Measurements from ENCODE around the gene DMD. TPM values are rescaled to one million over a fixed set of nuclear protein-coding genes. Genes with fewer than 3 reads are reported as not detected.

The DMD gene
- total RNA-seq, 1 experiment from 2014 or later: 25.3 TPM

DNA sequence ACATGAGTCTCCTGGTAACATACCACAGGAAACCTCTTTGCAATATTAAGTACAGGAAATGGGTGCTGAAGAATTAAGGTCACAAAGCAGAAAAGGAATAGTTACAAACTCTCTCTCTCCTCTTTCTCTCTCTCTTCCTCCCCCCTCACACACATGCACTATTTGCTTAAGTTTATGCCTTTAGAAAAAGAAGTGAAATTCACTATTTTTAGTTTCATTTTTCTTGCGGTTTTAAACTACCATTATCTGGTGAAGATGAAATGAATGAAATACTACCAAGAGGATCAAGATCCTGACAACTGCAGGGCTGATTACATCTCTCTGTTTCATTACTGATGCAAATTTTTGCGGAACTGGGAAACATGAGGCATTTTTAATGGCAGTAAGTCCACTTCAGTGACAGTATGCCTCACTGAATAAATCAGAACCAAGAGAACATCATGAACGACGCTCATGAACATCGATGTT lies 2075.2 kb downstream of the DMD start:
- no peaks in the 10 kb centered on the region for H3K9me2 ChIP-seq (ENCODE audit: insufficient read depth)
- H3K36me3 ChIP-seq (ENCODE audit: low read depth): no peaks in the 10 kb centered on the region
- ChIA-PET POLR2A (ENCODE audit: unreplicated experiment) (no interaction called here), CTCF (no interaction called here)
- H3K79me2 ChIP-seq (ENCODE audit: low read depth): no peaks in the 10 kb centered on the region
- H3K27ac ChIP-seq: no peak overlapping the region
- H2AFZ ChIP-seq: no peak overlapping the region
- no peaks in the 10 kb centered on the region for H4K20me1 ChIP-seq (ENCODE audit: insufficient read depth)
- no peak for DNase-seq
- intact Hi-C loops (cut with micrococcal nuclease; ENCODE audit: unreplicated experiment): no loop called here
- H3K4me1 ChIP-seq (replicated peaks; ENCODE audit: insufficient read depth): no peaks in the 10 kb centered on the region
- no peak overlapping the region for H3K4me3 ChIP-seq
- no peaks in the 10 kb centered on the region for H3K27me3 ChIP-seq (ENCODE audit: insufficient read depth, low read depth)
- no TSS peak for BruUV-seq (replicated peaks)
- no peaks in the 10 kb centered on the region for H3F3A ChIP-seq (ENCODE audit: insufficient read depth, low read depth)
- TF ChIP-seq, protein P1, sequence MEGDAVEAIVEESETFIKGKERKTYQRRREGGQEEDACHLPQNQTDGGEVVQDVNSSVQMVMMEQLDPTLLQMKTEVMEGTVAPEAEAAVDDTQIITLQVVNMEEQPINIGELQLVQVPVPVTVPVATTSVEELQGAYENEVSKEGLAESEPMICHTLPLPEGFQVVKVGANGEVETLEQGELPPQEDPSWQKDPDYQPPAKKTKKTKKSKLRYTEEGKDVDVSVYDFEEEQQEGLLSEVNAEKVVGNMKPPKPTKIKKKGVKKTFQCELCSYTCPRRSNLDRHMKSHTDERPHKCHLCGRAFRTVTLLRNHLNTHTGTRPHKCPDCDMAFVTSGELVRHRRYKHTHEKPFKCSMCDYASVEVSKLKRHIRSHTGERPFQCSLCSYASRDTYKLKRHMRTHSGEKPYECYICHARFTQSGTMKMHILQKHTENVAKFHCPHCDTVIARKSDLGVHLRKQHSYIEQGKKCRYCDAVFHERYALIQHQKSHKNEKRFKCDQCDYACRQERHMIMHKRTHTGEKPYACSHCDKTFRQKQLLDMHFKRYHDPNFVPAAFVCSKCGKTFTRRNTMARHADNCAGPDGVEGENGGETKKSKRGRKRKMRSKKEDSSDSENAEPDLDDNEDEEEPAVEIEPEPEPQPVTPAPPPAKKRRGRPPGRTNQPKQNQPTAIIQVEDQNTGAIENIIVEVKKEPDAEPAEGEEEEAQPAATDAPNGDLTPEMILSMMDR (conservative IDR thresholded peaks at IDR 0.05): no peak
- TF ChIP-seq EZH2 (IDR thresholded peaks at IDR 0.05; ENCODE audit: low read depth): no peak
- no peak overlapping the region for H3K4me2 ChIP-seq
- H3K9me3 ChIP-seq (ENCODE audit: insufficient read depth, low read depth): no peaks in the 10 kb centered on the region

DNA sequence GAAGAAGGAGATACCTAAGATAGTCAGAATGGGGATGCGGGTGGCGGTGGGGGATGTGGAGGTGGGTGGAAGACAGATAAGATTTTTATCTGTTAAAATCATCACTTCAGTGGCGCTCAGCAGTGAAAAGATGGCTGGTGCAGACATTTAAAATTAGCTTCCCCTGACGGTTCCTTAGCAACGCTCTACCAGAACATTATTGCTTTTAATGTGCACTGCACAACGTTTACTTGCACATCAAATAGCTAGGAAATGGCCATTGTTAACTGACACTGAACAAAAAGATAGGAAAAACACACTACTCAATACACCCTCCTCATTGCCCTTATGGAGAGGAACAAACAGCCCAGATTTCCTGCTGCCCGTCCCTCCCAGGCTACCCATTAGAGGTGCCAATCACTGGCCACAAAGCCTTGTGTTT lies 2078.5 kb downstream of the DMD start:
- Histone ChIP-seq H3K36me3 (ENCODE audit: low read depth) (no peaks in the 10 kb centered on the region), H3K4me1 (replicated peaks; ENCODE audit: insufficient read depth) (no peaks in the 10 kb centered on the region), H3K9me2 (ENCODE audit: insufficient read depth) (no peaks in the 10 kb centered on the region), H3F3A (ENCODE audit: insufficient read depth, low read depth) (no peaks in the 10 kb centered on the region), H3K27me3 (ENCODE audit: insufficient read depth, low read depth) (no peaks in the 10 kb centered on the region), H4K20me1 (ENCODE audit: insufficient read depth) (no peaks in the 10 kb centered on the region), H3K27ac (no peak overlapping the region), H3K79me2 (ENCODE audit: low read depth) (no peaks in the 10 kb centered on the region), H3K4me2 (no peak overlapping the region), H2AFZ (no peak overlapping the region), H3K9me3 (ENCODE audit: insufficient read depth, low read depth) (no peaks in the 10 kb centered on the region), H3K4me3 (no peak overlapping the region)
- ChIA-PET POLR2A (ENCODE audit: unreplicated experiment) (no interaction called here), CTCF (no interaction called here)
- DNase-seq: no peak
- BruUV-seq (replicated peaks): no TSS peak
- intact Hi-C loops (cut with micrococcal nuclease; ENCODE audit: unreplicated experiment): no loop called here
- TF ChIP-seq EZH2 (IDR thresholded peaks at IDR 0.05; ENCODE audit: low read depth): no peak
- TF ChIP-seq, protein P1 (conservative IDR thresholded peaks at IDR 0.05): no peak

DNA sequence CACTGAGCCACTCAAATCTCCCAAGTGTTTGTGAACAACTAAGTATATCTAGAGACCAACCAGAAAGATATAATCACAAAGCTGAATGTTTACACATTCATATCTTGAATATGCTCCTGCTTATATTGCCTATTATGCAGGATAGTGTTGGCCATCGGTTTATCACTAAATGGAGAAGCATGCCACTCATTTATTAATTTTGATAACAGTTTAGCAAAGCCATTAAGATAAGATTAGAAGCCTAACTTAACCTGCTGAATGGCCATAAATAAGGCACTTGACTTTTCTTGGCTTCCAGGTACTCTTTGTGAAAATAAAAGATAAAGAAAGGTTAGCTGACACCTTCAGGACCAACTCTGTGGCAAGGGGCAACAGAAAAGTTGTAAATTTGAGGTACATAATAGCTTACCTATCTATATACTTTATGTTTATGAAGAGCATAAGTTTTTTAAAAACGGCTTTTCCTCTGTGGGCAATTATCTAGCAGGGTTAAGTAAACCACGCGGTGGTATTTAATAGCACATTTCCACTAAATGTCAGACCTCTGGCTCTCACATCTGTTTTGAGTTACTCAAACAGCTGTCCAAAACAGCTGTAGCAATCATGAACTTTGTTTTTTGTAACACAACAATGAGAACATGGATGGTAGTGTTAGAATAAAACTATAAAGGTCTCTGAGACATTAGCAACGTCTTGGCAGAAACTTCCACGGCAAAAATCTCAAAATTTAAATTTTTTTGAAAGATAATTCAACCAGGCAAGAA lies 2080.7 kb downstream of the DMD start:
- Histone ChIP-seq H3K4me1 (replicated peaks; ENCODE audit: insufficient read depth) (no peaks in the 10 kb centered on the region), H3K9me2 (ENCODE audit: insufficient read depth) (no peaks in the 10 kb centered on the region), H3K4me3 (no peak overlapping the region), H3K27me3 (ENCODE audit: insufficient read depth, low read depth) (no peaks in the 10 kb centered on the region), H3F3A (ENCODE audit: insufficient read depth, low read depth) (no peaks in the 10 kb centered on the region), H4K20me1 (ENCODE audit: insufficient read depth) (no peaks in the 10 kb centered on the region), H2AFZ (no peak overlapping the region), H3K9me3 (ENCODE audit: insufficient read depth, low read depth) (no peaks in the 10 kb centered on the region), H3K36me3 (ENCODE audit: low read depth) (no peaks in the 10 kb centered on the region), H3K27ac (no peak overlapping the region), H3K79me2 (ENCODE audit: low read depth) (no peaks in the 10 kb centered on the region), H3K4me2 (no peak overlapping the region)
- BruUV-seq (replicated peaks): no TSS peak
- TF ChIP-seq EZH2 (IDR thresholded peaks at IDR 0.05; ENCODE audit: low read depth): no peak
- TF ChIP-seq, protein P1 (conservative IDR thresholded peaks at IDR 0.05): no peak
- intact Hi-C loops (cut with micrococcal nuclease; ENCODE audit: unreplicated experiment): no loop called here
- no peak for DNase-seq
- ChIA-PET POLR2A (ENCODE audit: unreplicated experiment) (no interaction called here), CTCF (no interaction called here)
